ENCODE data around the gene TFF1.

TFF1 gene

DNA sequence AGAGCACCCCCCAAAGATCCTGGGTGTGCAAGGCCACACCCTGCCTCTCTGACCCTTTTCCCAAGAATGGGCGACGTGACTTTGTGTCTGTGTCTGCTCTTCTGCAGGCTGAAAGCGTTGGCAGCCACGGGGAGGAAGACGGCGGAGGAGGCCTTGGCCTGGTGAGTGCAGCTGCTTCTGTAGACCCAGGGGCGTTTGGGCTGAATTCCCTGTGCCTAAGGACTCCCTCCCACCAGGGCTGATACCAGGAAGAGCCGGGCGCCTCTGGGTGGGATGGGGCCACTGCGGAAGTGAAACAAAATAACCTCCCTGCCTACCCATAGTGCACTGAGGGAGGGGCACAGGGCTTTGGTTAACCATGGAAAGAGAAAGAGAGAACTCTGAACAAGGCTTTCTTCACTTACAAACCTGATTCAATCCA is 39.9 kb upstream of the TFF1 start:
- DNase-seq (ENCODE audit: low spot score), result no peak
- TF ChIP-seq, protein P1, sequence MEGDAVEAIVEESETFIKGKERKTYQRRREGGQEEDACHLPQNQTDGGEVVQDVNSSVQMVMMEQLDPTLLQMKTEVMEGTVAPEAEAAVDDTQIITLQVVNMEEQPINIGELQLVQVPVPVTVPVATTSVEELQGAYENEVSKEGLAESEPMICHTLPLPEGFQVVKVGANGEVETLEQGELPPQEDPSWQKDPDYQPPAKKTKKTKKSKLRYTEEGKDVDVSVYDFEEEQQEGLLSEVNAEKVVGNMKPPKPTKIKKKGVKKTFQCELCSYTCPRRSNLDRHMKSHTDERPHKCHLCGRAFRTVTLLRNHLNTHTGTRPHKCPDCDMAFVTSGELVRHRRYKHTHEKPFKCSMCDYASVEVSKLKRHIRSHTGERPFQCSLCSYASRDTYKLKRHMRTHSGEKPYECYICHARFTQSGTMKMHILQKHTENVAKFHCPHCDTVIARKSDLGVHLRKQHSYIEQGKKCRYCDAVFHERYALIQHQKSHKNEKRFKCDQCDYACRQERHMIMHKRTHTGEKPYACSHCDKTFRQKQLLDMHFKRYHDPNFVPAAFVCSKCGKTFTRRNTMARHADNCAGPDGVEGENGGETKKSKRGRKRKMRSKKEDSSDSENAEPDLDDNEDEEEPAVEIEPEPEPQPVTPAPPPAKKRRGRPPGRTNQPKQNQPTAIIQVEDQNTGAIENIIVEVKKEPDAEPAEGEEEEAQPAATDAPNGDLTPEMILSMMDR (IDR thresholded peaks at IDR 0.05; ENCODE audit: borderline replicate concordance, control extremely low read depth, extremely low read depth, insufficient read depth, missing control alignments), result no peak
- in situ Hi-C loops (cut with MboI; ENCODE audit: low sequenced_read_pairs, unreplicated experiment), result no loop called here

DNA sequence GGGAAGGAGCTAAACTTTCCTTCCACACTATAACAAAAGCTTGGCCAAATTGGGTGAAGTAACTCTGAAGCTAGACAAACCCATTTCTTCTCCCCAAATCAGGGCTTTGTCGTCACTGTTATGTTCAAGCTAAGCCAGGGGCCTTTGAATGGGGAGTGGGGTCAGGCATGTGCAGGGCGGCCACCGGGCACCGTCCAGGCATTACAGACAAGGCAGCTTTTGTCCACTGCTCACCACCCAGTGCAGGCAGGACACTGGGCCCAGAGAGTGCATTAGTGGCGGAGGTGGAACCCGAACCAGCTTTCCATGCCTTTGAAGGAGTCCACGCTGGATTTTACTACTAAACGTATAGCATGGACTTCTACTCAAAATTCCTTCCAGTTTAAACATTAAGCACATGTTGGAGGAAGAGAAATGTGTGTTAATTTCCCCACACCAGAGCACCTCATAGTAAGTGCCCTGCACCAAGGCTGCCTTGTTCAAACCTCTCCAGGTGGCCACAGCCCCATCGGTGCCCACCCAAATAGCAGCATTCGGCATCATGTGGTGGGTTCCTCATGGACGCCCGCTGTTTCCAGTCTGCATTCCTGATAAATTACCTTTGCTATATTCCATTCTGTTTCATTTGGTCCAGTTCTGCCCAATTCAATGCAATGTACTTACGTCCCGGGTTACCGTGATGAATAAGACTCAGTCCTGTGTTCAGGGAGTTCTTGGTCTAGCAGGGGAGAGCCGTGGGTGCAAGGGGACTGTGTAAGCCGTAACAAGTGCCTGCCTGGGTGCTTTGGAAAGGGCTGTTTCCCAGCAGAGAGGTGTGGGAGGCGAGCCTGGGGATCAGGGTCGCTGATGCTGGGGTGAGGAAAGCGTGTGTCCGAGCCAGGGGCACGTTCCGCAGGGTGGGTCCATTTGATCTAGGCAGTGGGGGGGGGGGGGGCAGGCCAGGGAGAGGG is 39.0 kb upstream of the TFF1 start:
- TF ChIP-seq, protein P1 (IDR thresholded peaks at IDR 0.05; ENCODE audit: borderline replicate concordance, control extremely low read depth, extremely low read depth, insufficient read depth, missing control alignments), result no peak
- in situ Hi-C loops (cut with MboI; ENCODE audit: low sequenced_read_pairs, unreplicated experiment), result no loop called here
- DNase-seq (ENCODE audit: low spot score), result no peak

GRCh38 chr21:42404539-42404938 is 38.2 kb upstream of the TFF1 start:
- no peak for DNase-seq (ENCODE audit: low spot score)
- in situ Hi-C loops (cut with MboI; ENCODE audit: low sequenced_read_pairs, unreplicated experiment), result no loop called here
- TF ChIP-seq, protein P1 (IDR thresholded peaks at IDR 0.05; ENCODE audit: borderline replicate concordance, control extremely low read depth, extremely low read depth, insufficient read depth, missing control alignments), result no peak

GRCh38 chr21:42403611-42404231 is 37.4 kb upstream of the TFF1 start, which contains the start of gene UBASH3A:
TSS of gene UBASH3A (plus strand) at chr21:42403902. CDS start at chr21:42403946, 44 bp downstream.
- TF ChIP-seq, protein P1 (IDR thresholded peaks at IDR 0.05; ENCODE audit: borderline replicate concordance, control extremely low read depth, extremely low read depth, insufficient read depth, missing control alignments), result no peak
- in situ Hi-C loops (cut with MboI; ENCODE audit: low sequenced_read_pairs, unreplicated experiment), result no loop called here
- no peak for DNase-seq (ENCODE audit: low spot score)

DNA sequence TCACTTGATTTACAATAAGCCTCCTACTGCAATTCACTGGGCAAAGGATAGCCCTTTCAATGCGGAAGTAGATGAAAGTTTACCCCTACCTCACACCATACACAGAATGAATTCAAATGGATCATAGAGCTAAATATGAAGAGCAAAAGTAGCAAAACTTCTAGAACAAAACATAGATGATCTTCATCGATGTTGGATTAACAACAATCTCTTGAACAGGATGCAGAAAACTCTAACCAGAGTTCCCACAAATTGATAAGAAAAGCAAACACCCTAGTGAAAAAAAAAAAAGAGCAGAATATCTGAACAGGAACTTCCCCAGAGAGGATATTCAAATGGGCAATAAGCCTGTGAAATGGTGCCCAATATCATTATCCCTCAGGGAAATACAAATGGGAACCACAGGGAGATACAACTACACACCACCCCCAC is 35.5 kb upstream of the TFF1 start:
- in situ Hi-C loops (cut with MboI; ENCODE audit: low sequenced_read_pairs, unreplicated experiment), result no loop called here

GRCh38 chr21:42401154-42401553 is 34.8 kb upstream of the TFF1 start:
- TF ChIP-seq, protein P1 (IDR thresholded peaks at IDR 0.05; ENCODE audit: borderline replicate concordance, control extremely low read depth, extremely low read depth, insufficient read depth, missing control alignments), result no peak
- in situ Hi-C loops (cut with MboI; ENCODE audit: low sequenced_read_pairs, unreplicated experiment), result no loop called here
- no peak for DNase-seq (ENCODE audit: low spot score)

More for the DNA sequence above, 35.5 kb upstream of the TFF1 start:
- no peak for DNase-seq (ENCODE audit: low spot score)
- TF ChIP-seq, protein P1 (IDR thresholded peaks at IDR 0.05; ENCODE audit: borderline replicate concordance, control extremely low read depth, extremely low read depth, insufficient read depth, missing control alignments), result no peak
